Fibroblast of mammary gland (primary cell): ENCODE data around the gene ST3GAL6.

Experiments used
- DNase-seq: peaks from one replicate; pipeline ENCODE4 v3.0.0-alpha.2; 2010; ENCODE audit warnings: low read depth
- H3K4me3 ChIP-seq: 2 replicates; pipeline ENCODE4 v1.5.1; 2011; ENCODE audit warnings: low read depth, mild to moderate bottlenecking, low read length, moderate library complexity; ENCODE audit not compliant: control insufficient read depth
- TF ChIP-seq, protein P1 (sequence below): conservative IDR thresholded peaks from 2 replicates; pipeline ENCODE4 v1.5.1; 2011; ENCODE audit warnings: low read depth, low read length, inconsistent platforms; ENCODE audit not compliant: control insufficient read depth, insufficient read depth

The ST3GAL6 gene

DNA sequence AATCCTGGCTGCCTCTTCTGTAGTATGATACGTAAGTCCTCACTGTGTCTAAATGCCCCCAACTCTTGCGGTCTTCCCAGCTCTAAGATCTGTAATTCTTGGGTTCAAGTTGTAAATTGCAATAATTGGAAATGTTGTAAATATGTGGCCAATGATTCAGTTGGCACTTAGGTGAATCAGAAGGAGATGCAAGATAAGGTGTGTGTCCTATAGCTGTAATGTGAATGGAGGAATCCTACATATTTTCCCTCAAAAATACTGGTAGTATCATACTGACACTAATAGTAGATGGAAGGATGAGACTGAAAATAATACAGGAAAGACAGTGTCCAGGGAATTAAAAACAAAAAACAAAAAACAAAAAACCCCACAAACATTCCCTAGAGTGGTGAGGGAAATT, 3.5 kb upstream of the ST3GAL6 start:
- H3K4me3 ChIP-seq: no peak overlapping the region
- TF ChIP-seq, protein P1, sequence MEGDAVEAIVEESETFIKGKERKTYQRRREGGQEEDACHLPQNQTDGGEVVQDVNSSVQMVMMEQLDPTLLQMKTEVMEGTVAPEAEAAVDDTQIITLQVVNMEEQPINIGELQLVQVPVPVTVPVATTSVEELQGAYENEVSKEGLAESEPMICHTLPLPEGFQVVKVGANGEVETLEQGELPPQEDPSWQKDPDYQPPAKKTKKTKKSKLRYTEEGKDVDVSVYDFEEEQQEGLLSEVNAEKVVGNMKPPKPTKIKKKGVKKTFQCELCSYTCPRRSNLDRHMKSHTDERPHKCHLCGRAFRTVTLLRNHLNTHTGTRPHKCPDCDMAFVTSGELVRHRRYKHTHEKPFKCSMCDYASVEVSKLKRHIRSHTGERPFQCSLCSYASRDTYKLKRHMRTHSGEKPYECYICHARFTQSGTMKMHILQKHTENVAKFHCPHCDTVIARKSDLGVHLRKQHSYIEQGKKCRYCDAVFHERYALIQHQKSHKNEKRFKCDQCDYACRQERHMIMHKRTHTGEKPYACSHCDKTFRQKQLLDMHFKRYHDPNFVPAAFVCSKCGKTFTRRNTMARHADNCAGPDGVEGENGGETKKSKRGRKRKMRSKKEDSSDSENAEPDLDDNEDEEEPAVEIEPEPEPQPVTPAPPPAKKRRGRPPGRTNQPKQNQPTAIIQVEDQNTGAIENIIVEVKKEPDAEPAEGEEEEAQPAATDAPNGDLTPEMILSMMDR: no peak
- no peak for DNase-seq

DNA sequence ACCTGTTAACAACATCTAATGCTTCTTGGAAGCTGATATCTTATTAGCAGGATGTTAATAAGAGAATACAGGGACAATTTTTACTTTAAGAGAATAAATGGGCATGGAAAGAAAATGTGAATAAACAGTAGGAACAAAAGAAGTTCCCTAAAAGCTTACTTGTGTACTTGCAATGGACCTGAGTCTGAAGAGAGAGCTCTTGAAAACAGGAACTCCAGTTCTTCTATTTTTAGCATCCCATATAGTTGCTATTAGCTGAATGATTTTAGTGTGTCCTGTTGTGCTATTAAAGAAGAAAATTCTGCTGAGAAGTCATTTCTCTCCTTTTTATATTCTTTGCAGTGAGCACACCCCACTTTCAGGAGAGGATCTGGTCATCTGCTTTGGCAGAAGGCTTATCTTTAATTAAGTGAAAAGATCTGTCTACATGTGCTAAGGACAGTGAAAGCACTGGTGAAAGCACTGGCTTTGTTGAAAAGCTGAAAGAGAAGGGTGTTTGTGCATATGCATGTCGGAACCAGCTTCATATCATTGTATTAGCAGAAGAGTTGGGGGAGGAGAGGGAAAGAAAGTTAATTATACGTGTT, 1.4 kb upstream of the ST3GAL6 start:
- DNase-seq: no peak
- TF ChIP-seq, protein P1: no peak
- H3K4me3 ChIP-seq: no peak overlapping the region

DNA sequence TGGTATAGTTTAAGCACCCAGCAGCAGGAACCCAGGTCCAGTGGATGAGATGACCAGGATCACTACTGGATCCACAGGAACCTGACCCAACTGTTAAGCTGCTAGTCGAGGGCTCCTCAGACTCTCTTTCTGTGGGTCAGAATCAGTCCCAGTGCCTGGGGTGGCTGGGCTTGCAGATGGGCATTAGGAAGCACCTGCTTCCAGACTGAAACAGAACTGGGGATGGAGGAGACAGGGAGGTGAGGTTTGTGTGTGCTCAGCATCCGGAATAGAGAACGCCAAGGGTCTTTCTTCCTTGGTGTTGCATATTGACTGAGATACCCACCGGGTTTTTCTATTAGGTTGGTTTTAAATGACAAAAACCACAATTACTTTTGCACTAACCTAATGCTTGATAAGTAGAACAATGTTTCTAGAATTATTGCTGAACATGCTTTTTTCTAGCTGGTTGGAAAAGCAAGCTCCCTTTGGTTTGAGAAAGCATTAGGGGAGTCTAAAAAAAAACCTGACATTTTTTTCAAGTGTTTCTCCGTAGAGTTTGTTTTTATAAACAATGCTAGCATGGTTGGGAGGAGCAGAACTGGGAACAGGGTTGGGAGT, 779 bp downstream of the ST3GAL6 start:
- DNase-seq: no peak
- no peak overlapping the region for H3K4me3 ChIP-seq
- TF ChIP-seq, protein P1: no peak

DNA sequence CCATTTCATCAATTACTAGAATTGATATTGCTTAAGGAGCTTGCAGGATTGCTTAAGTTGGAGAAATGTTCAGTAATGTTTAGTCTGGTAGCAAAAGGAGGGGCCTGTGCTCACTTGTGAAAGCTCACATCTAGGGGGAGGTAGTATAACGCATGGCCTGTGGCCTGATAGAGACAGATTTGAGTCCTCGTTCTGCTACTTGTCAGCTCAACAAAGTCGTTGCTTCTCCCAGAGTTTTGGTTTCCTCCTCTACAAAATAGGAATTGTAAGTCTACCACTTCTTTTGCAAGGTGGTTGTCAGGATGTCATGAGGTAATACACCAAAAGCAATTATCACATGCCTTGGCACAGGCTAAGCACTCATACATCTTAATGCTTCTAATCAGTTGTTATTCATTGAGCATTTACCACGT, 1.3 kb downstream of the ST3GAL6 start:
- no peak overlapping the region for H3K4me3 ChIP-seq
- no peak for DNase-seq
- TF ChIP-seq, protein P1: no peak

DNA sequence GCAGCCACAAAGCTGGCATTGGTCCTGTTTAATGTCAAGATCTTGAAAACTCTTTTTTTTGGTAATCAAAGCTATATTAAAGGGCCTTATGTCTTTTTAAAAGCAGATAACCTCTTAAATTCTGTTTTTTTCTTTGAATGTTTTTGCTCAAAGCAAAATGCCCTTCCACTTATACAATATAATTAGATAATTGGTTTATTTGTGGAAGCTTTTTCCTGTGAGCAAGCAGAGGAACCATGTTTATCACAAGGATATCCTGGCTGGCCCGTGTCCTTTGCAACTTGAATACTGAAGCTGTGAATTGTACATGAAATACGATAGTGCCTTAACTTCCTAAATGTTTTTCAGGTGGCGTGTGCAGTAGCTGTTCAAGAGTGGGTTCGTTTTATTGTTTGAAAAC, 2.6 kb downstream of the ST3GAL6 start:
- TF ChIP-seq, protein P1: no peak
- H3K4me3 ChIP-seq: no peak overlapping the region
- no peak for DNase-seq

DNA sequence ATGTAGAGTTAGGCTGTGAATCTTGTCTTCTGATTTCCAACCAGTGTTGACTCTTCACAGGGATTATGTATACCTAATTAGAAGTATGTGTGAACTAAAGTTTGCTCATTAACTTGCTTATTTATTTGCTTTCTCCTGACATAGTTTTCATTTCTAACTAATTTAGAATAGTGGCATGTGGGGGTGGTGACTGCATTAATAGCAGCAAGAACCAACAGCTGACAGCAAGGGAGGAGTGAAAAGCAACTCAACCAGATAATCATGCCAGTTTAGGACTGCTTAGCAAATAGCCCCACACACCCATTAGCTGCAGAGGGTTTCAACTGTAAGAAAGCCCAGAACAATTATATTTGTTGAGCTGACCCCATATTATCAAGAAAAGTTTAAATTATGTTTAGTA, 3.8 kb downstream of the ST3GAL6 start:
- DNase-seq: no peak
- TF ChIP-seq, protein P1: no peak

More for the DNA sequence above, 3.8 kb downstream of the ST3GAL6 start:
- no peak overlapping the region for H3K4me3 ChIP-seq
